NCI-H1694 (cell line): ENCODE results near the gene C12orf43.

Experiments
- DNase-seq: peaks from one replicate; lab custom pipeline; 2025; lab: John Stamatoyannopoulos, UW

The C12orf43 gene

GRCh38 chr12:120978296-120979219 is 37.7 kb downstream of the C12orf43 start, which contains the start of gene HNF1A:
Gene HNF1A, plus strand, starts transcription at chr12:120978543. Its CDS starts 226 bp downstream, at chr12:120978769.
- no peak for DNase-seq

- DNase-seq, result no peak
Observed at GRCh38 chr12:120977531-120978295, 38.6 kb downstream of the C12orf43 start.

GRCh38 chr12:120972870-120973543 is 43.3 kb downstream of the C12orf43 start:
- DNase-seq, result no peak

- DNase-seq, result peak; percentile 51
Observed at GRCh38 chr12:120971299-120972180, 44.7 kb downstream of the C12orf43 start.

- no peak for DNase-seq
Observed at GRCh38 chr12:120970310-120970709, 46.0 kb downstream of the C12orf43 start.

- no peak for DNase-seq
Observed at GRCh38 chr12:120965534-120966091, 50.7 kb downstream of the C12orf43 start.

- DNase-seq, result no peak
Observed at GRCh38 chr12:120964298-120964697, 52.0 kb downstream of the C12orf43 start.

GRCh38 chr12:120962532-120963020 is 53.7 kb downstream of the C12orf43 start:
- no peak for DNase-seq

- no peak for DNase-seq
Observed at GRCh38 chr12:120961604-120962531, 54.4 kb downstream of the C12orf43 start.

- no peak for DNase-seq
Observed at GRCh38 chr12:120960657-120961056, 55.6 kb downstream of the C12orf43 start.

- no peak for DNase-seq
Observed at GRCh38 chr12:120959111-120959878, 57.0 kb downstream of the C12orf43 start.

GRCh38 chr12:120956579-120957300 is 59.5 kb downstream of the C12orf43 start:
- no peak for DNase-seq

GRCh38 chr12:120955232-120955631 is 61.1 kb downstream of the C12orf43 start:
- no peak for DNase-seq

GRCh38 chr12:120950807-120951206 is 65.5 kb downstream of the C12orf43 start:
- no peak for DNase-seq
